Mesothelial cell of epicardium (in vitro differentiated cells): ENCODE measurements around the gene APBA3. TPM values are rescaled to one million over a fixed set of nuclear protein-coding genes. Genes with fewer than 3 reads are reported as not detected.
"Not testable (repeated sequence)": the region's sequence is repeated elsewhere in the genome, so short reads cannot be mapped to it uniquely, and the experiment has no call there.

Experiments
- DNase-seq, 2 experiments: peaks; one replicate each; pipeline ENCODE4 v3.0.0; 2021; ENCODE audit warnings: low spot score in 2 of 2; ENCODE audit not compliant: unreplicated experiment in 2 of 2
- H3K27ac Mint-ChIP-seq: 2 replicates; pipeline ENCODE4 v1.8.0; 2021; ENCODE audit warnings: mixed read lengths
- H3K27me3 Mint-ChIP-seq: 2 replicates; pipeline ENCODE4 v1.8.0; 2021; ENCODE audit warnings: low read depth, mixed read lengths
- H3K36me3 Mint-ChIP-seq: 2 replicates; pipeline ENCODE4 v1.8.0; 2021; ENCODE audit warnings: mixed read lengths
- H3K4me1 Mint-ChIP-seq: 2 replicates; pipeline ENCODE4 v1.8.0; 2021; ENCODE audit warnings: mixed read lengths
- H3K4me3 Mint-ChIP-seq: 2 replicates; pipeline ENCODE4 v1.8.0; 2021; ENCODE audit warnings: mild to moderate bottlenecking, moderate library complexity, mixed read lengths
- H3K9me3 Mint-ChIP-seq: 2 replicates; pipeline ENCODE4 v1.8.0; 2021; ENCODE audit warnings: mixed read lengths
- total RNA-seq: library from RNA; stranded (reverse); gene quantifications from 3 replicates; pipeline ENCODE4 v1.2.1, GENCODE V29; 2021
- TF ChIP-seq, protein P1 (sequence below): fragments of 200-600 bp; sonication (generic); IDR thresholded peaks from one replicate; pipeline ENCODE4 v1.5.0; 2021; ENCODE audit warnings: antibody characterized with exemption; ENCODE audit not compliant: unreplicated experiment

Gene APBA3
- total RNA-seq, 1 donor from 2014 or later = 25.2 TPM

- Mint-ChIP-seq H3K9me3 (no peaks in the 10 kb centered on the region), H3K27me3 (no peaks in the 10 kb centered on the region), H3K4me3 (no peak overlapping the region), H3K27ac (no peak overlapping the region), H3K36me3 (peaks cover 8% of the 10 kb centered on the region), H3K4me1 (peaks cover 5% of the 10 kb centered on the region)
- TF ChIP-seq, protein P1, sequence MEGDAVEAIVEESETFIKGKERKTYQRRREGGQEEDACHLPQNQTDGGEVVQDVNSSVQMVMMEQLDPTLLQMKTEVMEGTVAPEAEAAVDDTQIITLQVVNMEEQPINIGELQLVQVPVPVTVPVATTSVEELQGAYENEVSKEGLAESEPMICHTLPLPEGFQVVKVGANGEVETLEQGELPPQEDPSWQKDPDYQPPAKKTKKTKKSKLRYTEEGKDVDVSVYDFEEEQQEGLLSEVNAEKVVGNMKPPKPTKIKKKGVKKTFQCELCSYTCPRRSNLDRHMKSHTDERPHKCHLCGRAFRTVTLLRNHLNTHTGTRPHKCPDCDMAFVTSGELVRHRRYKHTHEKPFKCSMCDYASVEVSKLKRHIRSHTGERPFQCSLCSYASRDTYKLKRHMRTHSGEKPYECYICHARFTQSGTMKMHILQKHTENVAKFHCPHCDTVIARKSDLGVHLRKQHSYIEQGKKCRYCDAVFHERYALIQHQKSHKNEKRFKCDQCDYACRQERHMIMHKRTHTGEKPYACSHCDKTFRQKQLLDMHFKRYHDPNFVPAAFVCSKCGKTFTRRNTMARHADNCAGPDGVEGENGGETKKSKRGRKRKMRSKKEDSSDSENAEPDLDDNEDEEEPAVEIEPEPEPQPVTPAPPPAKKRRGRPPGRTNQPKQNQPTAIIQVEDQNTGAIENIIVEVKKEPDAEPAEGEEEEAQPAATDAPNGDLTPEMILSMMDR = no peak
- no peak for DNase-seq
These were observed 6.7 kb upstream of the APBA3 start for GRCh38 chr19:3768015-3768747.

GRCh38 chr19:3767050-3767449 lies 5.6 kb upstream of the APBA3 start:
- TF ChIP-seq, protein P1 = no peak
- H3K27ac Mint-ChIP-seq = no peak overlapping the region
- H3K36me3 Mint-ChIP-seq = peaks cover 11% of the 10 kb centered on the region
- no peak overlapping the region for H3K4me3 Mint-ChIP-seq
- H3K4me1 Mint-ChIP-seq = peaks cover 7% of the 10 kb centered on the region
- no peak for DNase-seq
- no peaks in the 10 kb centered on the region for H3K27me3 Mint-ChIP-seq
- H3K9me3 Mint-ChIP-seq = no peaks in the 10 kb centered on the region

- Mint-ChIP-seq H3K27me3 (no peaks in the 10 kb centered on the region), H3K36me3 (peaks cover 11% of the 10 kb centered on the region), H3K4me3 (no peak overlapping the region), H3K27ac (no peak overlapping the region), H3K4me1 (peaks cover 10% of the 10 kb centered on the region), H3K9me3 (no peaks in the 10 kb centered on the region)
- TF ChIP-seq, protein P1 = no peak
- DNase-seq = no peak
These were observed 5.0 kb upstream of the APBA3 start for GRCh38 chr19:3766520-3766919.

- H3K4me1 Mint-ChIP-seq = peaks cover 14% of the 10 kb centered on the region
- not testable (repeated sequence) for H3K27ac Mint-ChIP-seq, H3K4me3 Mint-ChIP-seq, H3K9me3 Mint-ChIP-seq, DNase-seq, H3K27me3 Mint-ChIP-seq
- H3K36me3 Mint-ChIP-seq = peaks cover 11% of the 10 kb centered on the region
These were observed 4.3 kb upstream of the APBA3 start for GRCh38 chr19:3765757-3766156.

GRCh38 chr19:3765121-3765520 lies 3.6 kb upstream of the APBA3 start:
- Mint-ChIP-seq H3K36me3 (peaks cover 11% of the 10 kb centered on the region), H3K9me3 (no peaks in the 10 kb centered on the region), H3K4me1 (peaks cover 15% of the 10 kb centered on the region), H3K27me3 (no peaks in the 10 kb centered on the region), H3K27ac (no peak overlapping the region), H3K4me3 (no peak overlapping the region)
- TF ChIP-seq, protein P1 = no peak
- no peak for DNase-seq

DNA sequence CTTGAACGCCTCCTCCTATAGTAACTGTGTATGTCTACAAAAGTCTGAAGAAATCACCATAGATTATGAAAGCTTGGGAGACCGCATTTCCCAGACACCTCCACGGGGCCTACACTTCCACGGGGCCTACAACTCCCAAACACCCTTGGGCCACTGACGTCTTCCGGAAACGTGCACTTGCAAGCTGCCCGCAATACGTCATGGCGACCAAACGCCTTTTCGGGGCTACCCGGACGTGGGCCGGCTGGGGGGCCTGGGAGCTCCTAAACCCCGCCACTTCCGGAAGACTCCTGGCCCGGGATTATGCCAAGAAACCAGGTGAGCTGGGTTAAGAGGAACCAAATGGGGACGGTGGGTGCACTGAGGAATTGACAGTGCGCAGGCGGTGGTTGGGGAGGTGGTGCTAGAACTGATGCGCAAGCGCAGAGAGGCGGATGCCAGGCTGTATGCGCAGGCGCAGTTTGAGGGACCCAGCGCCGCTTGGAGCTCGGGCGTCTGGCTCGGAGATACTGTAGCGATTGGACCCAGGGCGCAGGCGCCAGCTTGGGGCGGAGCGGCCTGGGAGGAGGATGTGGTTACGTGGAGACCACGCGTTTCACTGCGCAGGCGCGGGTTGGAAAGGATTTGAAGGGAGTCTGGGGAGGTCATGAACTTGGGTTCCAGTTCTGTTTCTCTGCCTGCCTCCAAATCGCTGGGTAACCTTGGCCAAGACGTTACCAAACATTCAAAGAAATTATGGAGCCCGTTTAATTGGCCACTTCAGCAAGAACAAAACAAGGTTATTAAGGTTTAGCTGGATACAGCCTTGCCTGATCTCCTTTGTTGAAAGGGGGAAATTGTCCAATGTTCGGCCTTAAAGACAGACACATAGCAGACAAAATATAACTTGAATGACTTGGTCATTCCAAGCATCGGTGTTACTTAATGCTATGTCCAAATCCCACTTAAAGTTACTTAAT lies 1.3 kb upstream of the APBA3 start, which contains the start of gene MRPL54:
Gene MRPL54, plus strand, starts transcription at position 182 of the 959 bp plus-strand sequence. Its CDS starts 19 bp downstream, at position 201.
- Mint-ChIP-seq H3K4me3 (peak within 1 kb of the TSS; percentile 97), H3K27ac (peak within 1 kb of the TSS; percentile 99), H3K36me3 (peaks cover 8% of the 10 kb centered on the region), H3K27me3 (no peaks in the 10 kb centered on the region), H3K4me1 (peaks cover 15% of the 10 kb centered on the region), H3K9me3 (no peaks in the 10 kb centered on the region)
- DNase-seq = peak; percentile 99 to 100
- TF ChIP-seq, protein P1 = no peak
